Activated CD8-positive, alpha-beta memory T cell treated with anti-CD3 and anti-CD28 coated beads, Interleukin-2, amount 50 U/mL, for 4 hours (primary cell): Measurements from ENCODE around the gene DUSP21.
"Not testable (repeated sequence)": the region's sequence is repeated elsewhere in the genome, so short reads cannot be mapped to it uniquely, and the experiment has no call there.

Experiments
- DNase-seq: peaks from one replicate; pipeline ENCODE4 v3.0.0-alpha.2; 2020

Gene DUSP21

GRCh38 chrX:44876767-44877166 lies 32.9 kb downstream of the DUSP21 start:
- no peak for DNase-seq

- no peak for DNase-seq
Measured at GRCh38 chrX:44878780-44879179, 35.0 kb downstream of the DUSP21 start.

- no peak for DNase-seq
Measured at GRCh38 chrX:44881549-44881948, 37.7 kb downstream of the DUSP21 start.

- DNase-seq = no peak
Measured at GRCh38 chrX:44882635-44883034, 38.8 kb downstream of the DUSP21 start.

- DNase-seq = no peak
Measured at GRCh38 chrX:44884944-44885343, 41.1 kb downstream of the DUSP21 start.

GRCh38 chrX:44889824-44890223 lies 46.0 kb downstream of the DUSP21 start:
- DNase-seq = no peak

GRCh38 chrX:44890247-44890646 lies 46.4 kb downstream of the DUSP21 start:
- no peak for DNase-seq

GRCh38 chrX:44890687-44891086 lies 46.9 kb downstream of the DUSP21 start:
- DNase-seq = not testable (repeated sequence)

- no peak for DNase-seq
Measured at GRCh38 chrX:44891642-44892041, 47.8 kb downstream of the DUSP21 start.
